Endothelial cell of umbilical vein (primary cell): Measurements from ENCODE around the gene ZBTB12.

Source experiments
- CTCF ChIP-seq, 2 donors: IDR thresholded peaks; 1 replicate in 1 of 2; 2 replicates in 1 of 2; pipeline ENCODE4 v1.5.1; 2011; ENCODE audit warnings: low read length in 2 of 2, mild to moderate bottlenecking in 2 of 2, moderate library complexity in 2 of 2, control low read depth in 1 of 2, inconsistent platforms in 1 of 2, low read depth in 1 of 2; ENCODE audit not compliant: insufficient read depth in 1 of 2; ENCODE audit errors: extremely low read depth in 1 of 2
- POLR2A ChIP-seq: IDR thresholded peaks from 2 replicates; pipeline ENCODE4 v1.6.1; 2012; ENCODE audit warnings: low read depth, mild to moderate bottlenecking, control low read depth, low read length

DNA sequence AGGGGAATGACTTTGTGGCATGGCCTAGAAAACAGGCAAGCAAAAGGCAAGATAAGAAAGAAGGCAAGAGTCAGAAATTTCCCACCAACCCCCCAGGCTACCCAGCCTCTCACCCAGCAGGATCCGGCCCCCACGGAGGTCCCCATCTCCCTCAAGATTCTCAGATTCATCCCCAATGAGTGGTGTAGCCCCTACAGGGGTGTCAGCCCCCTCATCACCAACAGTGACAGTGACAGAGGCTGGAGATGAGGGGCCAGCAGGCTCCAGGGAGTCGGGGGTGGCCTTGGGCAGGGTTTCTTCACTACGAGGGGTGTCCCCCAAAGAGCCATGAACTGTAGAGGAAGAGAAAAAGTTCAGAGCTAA, 5.4 kb downstream of the ZBTB12 start:
- no peak for TF ChIP-seq POLR2A
- TF ChIP-seq CTCF (IDR thresholded peaks at IDR 0.05; ENCODE audit: extremely low read depth in 1 of 2, insufficient read depth in 1 of 2, low read depth in 1 of 2, low read length in 2 of 2), result no peak
